ENCODE data around the gene COPB1.

DNA sequence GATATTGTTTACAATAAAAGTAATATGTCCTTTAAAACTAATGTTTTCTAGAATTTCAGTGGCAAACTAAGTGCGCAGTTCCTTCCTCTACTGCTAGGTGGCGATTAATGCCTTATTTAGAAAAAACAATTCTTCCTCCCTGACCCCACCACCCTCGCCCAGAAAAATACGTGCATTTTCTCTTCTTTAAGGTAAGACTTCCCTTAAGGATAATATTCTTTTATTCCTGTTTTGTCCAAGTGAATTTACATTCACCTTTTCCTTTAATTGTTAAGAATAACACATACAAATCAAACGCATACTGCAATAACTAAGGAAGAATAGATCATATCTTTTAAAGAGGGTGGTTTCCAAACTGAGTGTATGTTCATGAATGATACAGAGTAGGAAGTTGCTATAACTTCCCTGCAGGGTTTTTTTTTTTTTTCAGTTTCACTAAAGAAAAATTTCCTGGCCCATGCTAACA, 37.6 kb upstream of the COPB1 start:
- TF ChIP-seq, protein P1, sequence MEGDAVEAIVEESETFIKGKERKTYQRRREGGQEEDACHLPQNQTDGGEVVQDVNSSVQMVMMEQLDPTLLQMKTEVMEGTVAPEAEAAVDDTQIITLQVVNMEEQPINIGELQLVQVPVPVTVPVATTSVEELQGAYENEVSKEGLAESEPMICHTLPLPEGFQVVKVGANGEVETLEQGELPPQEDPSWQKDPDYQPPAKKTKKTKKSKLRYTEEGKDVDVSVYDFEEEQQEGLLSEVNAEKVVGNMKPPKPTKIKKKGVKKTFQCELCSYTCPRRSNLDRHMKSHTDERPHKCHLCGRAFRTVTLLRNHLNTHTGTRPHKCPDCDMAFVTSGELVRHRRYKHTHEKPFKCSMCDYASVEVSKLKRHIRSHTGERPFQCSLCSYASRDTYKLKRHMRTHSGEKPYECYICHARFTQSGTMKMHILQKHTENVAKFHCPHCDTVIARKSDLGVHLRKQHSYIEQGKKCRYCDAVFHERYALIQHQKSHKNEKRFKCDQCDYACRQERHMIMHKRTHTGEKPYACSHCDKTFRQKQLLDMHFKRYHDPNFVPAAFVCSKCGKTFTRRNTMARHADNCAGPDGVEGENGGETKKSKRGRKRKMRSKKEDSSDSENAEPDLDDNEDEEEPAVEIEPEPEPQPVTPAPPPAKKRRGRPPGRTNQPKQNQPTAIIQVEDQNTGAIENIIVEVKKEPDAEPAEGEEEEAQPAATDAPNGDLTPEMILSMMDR (IDR thresholded peaks at IDR 0.05; ENCODE audit: low read depth, low read length, poor library complexity, severe bottlenecking), result peak; percentile 87
- no peak for TF ChIP-seq EZH2phosphoT487 (IDR thresholded peaks at IDR 0.05; ENCODE audit: borderline replicate concordance, low read length)
